ENCODE measurements around the gene CYLD.

CYLD gene

GRCh38 chr16:50821586-50821985, 79.7 kb downstream of the CYLD start:
- DNase-seq: no peak

- DNase-seq: no peak
Measured at GRCh38 chr16:50822671-50823070, 80.8 kb downstream of the CYLD start.

GRCh38 chr16:50826797-50827316, 85.0 kb downstream of the CYLD start:
- no peak for DNase-seq

DNA sequence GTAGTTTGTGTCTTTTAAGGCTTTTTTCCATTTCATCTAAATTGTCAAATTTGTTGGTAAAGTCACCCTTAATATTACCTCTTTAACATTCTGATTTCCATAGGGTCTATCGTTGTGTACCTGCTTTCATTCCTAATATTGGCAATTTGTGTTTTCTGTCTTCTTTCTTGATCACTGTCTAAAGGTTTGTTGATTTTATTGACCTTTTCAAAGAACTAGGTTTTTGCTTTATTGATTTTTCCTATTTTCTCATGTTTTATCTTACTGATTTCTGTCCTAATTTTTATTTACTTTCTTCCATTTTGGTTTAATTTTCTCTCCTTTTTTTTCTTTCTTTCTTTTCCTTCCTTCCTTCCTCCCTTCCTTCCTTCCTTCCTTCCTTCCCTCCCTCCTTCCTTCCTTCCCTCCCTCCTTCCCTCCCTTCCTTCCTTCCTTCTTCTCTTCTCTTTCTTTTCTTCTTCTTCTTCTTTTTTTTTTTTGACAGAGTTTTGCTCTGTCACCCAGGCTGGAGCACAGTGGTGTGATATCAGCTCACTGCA, 86.3 kb downstream of the CYLD start:
- no peak for DNase-seq

DNA sequence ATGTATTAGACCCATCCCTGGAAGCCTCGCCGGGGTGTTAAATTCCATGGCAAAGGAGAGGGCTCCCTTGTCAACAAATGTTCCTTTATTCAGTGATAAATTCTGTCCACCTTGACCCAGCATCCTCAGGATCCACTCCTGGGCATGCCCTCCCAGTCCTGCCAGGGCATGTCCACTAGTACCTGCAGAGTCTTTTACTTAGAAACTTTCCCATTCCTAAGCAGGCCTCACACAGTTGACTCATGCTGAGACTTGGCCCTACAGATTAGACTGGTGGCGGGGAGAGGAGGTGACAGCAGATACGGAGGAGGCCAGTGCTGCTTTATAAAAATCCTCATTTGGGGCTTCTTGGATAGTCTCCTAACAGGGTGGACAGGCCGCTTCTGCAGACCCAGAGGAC, 88.8 kb downstream of the CYLD start:
- DNase-seq: no peak

DNA sequence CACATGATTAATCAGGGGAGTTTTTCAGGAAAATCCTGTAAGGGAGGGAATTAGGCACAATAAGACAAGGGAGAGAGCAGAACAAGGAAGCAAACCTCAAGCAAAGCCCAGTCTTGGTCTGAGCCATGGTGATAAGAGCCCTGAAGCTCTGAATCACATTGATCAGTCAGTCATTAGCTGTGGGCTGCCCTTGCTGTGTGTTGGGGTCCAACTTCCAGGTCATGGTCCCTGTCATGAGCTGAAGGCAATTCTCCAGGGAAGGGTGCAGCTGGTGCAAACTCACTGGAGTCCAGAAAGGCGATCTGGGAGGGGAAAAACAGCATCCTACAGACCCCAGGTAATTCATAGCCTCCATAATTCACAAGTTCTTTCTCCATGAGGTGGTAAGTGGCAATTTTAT, 89.9 kb downstream of the CYLD start:
- no peak for DNase-seq

GRCh38 chr16:50833929-50834328, 92.0 kb downstream of the CYLD start:
- no peak for DNase-seq

GRCh38 chr16:50834701-50835100, 92.8 kb downstream of the CYLD start:
- DNase-seq: no peak

GRCh38 chr16:50835358-50836060, 93.6 kb downstream of the CYLD start:
- no peak for DNase-seq

GRCh38 chr16:50836121-50836621, 94.3 kb downstream of the CYLD start:
- DNase-seq: no peak

DNA sequence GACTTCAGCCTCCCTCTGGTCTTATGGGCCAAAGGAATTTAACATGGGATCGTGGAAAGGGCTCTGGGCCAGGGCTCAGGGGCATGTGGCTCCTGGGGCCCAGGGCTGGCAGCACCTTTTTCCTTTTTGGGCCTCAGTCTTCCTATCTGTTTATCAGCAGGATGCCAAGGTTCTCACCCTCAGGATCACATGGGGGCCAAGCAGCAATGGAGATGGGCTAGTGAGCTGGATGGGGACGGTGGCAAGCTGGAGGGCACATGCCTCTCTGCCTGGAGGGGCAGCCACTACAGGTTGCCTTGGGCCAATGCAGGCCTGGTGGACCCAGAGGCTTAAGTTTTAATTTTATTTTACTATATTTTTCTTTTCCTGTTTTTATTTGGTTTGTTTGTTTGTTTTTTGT, 95.4 kb downstream of the CYLD start:
- no peak for DNase-seq

GRCh38 chr16:50838165-50838564, 96.3 kb downstream of the CYLD start:
- no peak for DNase-seq

GRCh38 chr16:50838885-50839284, 97.0 kb downstream of the CYLD start:
- no peak for DNase-seq

DNA sequence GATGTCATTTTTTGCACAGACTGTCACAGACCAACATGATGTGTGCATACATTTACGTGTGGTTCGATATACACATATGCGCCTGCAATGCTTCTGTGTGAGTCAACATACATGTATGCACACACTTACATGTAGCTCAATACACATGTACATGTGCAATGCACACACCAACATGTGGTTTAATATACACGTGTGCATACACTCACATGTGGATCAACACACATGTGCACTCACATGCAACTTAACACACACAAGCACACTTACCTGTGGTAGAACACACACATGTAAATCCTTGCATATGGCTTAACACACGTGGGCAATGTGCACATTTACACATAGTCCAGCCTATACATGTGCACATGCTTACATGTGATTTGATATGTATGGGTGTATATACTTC, 97.5 kb downstream of the CYLD start:
- DNase-seq: no peak

DNA sequence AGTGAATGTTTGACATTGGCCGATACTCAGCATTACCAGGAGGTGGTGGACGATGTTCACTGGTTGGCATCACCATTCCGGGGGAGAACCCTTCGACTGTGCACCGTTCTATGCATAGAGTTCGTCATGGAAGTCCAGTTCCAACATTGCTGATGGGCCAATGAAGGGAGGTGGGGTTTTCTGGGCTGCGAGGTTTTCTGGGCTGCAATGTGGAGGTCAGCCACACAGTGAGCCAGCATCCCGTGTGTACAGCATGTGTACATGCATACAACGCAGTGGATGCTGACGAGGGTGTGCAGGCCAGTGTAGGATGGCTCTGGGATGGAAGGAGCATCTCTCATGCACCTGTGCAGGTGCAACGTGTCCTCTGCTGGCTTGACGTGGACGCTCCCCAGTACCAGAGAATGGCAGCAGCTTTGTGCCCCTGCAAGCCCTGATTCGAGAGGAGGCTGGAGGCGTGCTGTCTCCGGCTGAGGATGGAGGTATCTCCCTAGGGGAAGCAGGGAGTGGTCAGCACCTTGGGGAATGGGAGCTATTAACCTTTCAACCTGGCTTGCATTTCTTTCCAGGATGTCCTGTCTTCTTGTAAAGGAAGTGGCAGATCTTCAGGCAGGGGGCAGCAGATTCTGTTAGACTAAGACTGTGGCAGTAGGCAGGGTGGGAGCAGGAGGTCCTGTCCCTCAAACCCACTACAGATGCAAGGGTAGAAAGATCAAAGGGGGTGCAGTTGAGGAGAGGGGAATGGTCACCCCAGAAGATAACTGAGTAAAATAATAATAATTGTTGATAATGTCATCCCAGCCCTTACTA, 98.2 kb downstream of the CYLD start:
- DNase-seq: no peak

DNA sequence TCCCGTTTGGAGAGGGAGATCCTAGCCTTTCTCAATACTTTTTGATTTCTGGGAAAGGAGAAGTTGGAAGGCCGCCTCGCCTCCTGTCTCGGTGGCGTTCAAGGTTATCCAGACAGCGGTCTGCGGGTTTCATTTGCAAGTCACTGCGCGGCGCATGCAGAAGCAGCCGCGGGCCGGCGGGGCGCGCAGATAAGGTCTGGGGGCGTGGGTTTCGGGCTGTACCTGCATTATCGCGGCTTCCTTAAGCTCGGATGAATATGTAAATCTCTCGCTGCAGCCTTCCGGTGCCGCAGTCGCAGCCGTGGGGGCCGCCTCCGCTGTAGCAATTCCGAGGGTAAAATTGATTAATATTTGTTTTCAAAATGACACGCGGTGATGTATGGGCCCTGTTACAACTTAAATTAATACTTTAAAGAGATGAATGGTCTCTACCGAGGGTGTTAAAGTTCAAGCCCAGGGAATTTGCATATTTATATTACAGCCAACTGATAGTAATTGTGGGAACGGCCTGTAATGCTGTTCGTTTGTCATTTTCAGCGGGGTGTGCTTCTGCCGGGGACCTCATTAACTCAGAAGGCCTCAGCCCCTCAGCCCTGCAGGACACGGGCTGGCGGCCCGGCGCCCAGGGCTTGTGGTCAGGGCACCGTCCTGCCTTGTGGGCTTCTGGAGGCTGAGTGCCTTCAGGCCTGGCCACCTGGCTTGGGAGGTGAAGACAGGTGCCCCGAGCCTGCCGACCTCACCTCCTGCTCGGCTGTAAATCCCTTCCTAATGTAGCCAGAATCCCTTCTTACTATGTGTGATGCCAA, 99.4 kb downstream of the CYLD start:
- DNase-seq: no peak

DNA sequence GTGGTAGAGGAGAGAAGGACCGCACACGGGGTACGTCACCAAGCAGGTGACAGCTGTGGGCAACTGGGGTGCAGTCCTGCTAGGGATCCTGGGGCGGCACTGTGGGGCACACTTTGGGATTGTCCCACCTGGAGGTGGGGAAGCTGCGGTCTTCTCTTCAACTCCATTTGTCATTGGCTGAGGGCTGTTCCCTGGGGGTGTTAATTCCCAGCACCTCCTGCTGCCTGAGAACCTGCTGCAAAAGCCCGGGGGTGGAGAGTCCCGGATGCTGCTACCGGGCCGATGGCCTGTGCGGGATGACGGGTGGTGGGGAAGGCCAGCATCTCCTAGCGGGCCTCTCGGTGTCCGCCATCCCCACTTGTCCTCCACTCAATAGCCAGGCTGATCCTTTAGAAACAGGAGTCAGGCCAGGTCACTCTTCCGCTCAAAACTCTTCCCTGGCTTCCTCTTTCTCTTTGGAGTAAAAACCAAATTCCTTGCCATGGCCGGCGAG, 100.2 kb downstream of the CYLD start:
- no peak for DNase-seq

GRCh38 chr16:50842589-50842988, 100.7 kb downstream of the CYLD start:
- DNase-seq: no peak

DNA sequence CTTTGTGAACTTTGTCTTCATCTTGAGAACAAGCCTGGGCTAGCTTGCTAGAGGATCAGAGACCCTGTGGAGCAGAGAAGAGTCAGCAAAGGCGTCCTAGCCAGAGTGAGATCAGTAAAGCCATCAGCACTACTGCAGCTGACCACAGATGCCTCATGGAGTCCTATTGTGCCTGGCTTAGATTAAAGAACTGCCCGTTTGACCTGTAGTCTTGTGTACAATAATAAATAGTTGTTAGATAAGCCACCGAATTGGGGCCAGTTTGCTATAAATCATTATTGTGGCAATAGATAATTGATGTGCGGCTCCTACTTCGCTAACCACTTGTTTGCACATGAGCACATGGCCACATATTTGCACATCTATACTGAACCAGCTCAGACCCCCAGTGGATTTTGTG, 103.0 kb downstream of the CYLD start:
- DNase-seq: no peak

- no peak for DNase-seq
Measured at GRCh38 chr16:50845296-50845695, 103.4 kb downstream of the CYLD start.

GRCh38 chr16:50846511-50846910, 104.6 kb downstream of the CYLD start:
- DNase-seq: no peak

DNA sequence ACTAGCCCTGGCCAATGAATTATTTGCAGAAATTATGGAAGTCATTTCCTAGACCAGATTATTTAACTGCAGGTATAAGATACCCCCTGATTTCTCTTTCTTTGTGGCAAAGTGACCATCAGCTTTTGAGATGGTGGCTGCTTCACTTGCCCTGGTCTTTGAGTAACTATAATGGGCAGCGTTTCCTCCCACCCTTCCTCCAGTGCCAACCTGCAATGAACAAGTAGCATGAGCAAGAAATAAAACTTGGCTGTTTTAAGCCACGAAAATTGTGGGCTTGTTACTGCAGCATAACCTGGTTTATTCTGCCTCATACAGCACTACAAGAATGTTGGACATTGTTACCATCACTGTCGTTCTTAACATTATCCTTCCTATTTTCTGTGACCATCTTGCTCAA, 105.3 kb downstream of the CYLD start:
- DNase-seq: no peak

All from DMS79 (cell line).